Uterus (tissue), 2 donors: Measurements from ENCODE around the gene INTS4.

Experiments
- POLR2A ChIP-seq, 2 donors: fragments of 450-650 bp; IDR thresholded peaks; one replicate each; pipeline ENCODE4 v1.6.1; 2016; ENCODE audit warnings: antibody characterized with exemption in 2 of 2, mild to moderate bottlenecking in 1 of 2, moderate library complexity in 1 of 2
- TF ChIP-seq, protein P1 (sequence below), 4 experiments: fragments of 200-600 bp in 2 of 4; fragments of 450-650 bp in 2 of 4; sonication (generic) in 2 of 4; IDR thresholded peaks; one replicate each; pipeline ENCODE4 v1.5.1; 2016 to 2019; ENCODE audit warnings: antibody characterized with exemption in 4 of 4, mild to moderate bottlenecking in 2 of 4, moderate library complexity in 1 of 4

DNA sequence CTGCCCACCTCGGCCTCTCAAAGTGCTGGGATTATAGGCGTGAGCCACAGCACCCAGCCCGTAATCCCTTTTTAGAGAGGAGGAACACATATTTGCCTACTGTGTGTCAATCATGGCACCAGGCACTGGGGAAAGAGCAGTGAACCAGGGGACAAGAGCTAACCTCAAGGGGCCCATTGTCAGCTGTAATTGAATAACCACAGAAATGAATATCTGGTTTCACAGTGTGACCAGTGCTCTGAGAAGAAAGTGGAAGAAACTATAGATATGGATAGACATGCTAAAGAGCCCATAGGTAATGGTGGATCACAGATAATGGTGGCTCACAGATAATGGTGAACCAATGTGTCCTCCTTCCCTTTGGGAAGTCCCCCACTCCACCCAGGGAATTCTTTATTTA, 37.2 kb upstream of the INTS4 start:
- TF ChIP-seq, protein P1, sequence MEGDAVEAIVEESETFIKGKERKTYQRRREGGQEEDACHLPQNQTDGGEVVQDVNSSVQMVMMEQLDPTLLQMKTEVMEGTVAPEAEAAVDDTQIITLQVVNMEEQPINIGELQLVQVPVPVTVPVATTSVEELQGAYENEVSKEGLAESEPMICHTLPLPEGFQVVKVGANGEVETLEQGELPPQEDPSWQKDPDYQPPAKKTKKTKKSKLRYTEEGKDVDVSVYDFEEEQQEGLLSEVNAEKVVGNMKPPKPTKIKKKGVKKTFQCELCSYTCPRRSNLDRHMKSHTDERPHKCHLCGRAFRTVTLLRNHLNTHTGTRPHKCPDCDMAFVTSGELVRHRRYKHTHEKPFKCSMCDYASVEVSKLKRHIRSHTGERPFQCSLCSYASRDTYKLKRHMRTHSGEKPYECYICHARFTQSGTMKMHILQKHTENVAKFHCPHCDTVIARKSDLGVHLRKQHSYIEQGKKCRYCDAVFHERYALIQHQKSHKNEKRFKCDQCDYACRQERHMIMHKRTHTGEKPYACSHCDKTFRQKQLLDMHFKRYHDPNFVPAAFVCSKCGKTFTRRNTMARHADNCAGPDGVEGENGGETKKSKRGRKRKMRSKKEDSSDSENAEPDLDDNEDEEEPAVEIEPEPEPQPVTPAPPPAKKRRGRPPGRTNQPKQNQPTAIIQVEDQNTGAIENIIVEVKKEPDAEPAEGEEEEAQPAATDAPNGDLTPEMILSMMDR (IDR thresholded peaks at IDR 0.05) = no peak
- TF ChIP-seq POLR2A (IDR thresholded peaks at IDR 0.05) = no peak
